Right cardiac atrium (tissue), 5 donors: ENCODE results near the gene BIRC6. TPM values are rescaled to one million over a fixed set of nuclear protein-coding genes. Genes with fewer than 3 reads are reported as not detected.
A peak's percentile ranks its signal among the peaks of the same experiment; 100 is the strongest.
"Not testable (repeated sequence)": the region's sequence is repeated elsewhere in the genome, so short reads cannot be mapped to it uniquely, and the experiment has no call there.

Source experiments
- ATAC-seq, 2 donors: fragments of 200-7000 bp; cut with Tn5 transposase; one replicate each; pipeline versions ENCODE4 v1.8.0 to v1.9.1; 2020; ENCODE audit warnings: moderate library complexity in 2 of 2, mild to moderate bottlenecking in 1 of 2
- DNase-seq, 3 donors: peaks; one replicate each; pipeline ENCODE4 v3.0.0-alpha.2; 2020
- H3K27ac ChIP-seq: one replicate; pipeline ENCODE4 v1.5.1; 2013; ENCODE audit warnings: mild to moderate bottlenecking, low read length, control low read depth, moderate library complexity
- H3K27me3 ChIP-seq: one replicate; pipeline ENCODE4 v1.6.1; 2013; ENCODE audit not compliant: control insufficient read depth, insufficient read depth
- H3K4me1 ChIP-seq: one replicate; pipeline ENCODE4 v1.6.1; 2013; ENCODE audit warnings: low read length; ENCODE audit not compliant: control insufficient read depth, insufficient read depth
- H3K4me3 ChIP-seq: one replicate; pipeline ENCODE4 v1.5.1; 2013; ENCODE audit warnings: low read length, control low read depth
- H3K9me3 ChIP-seq: one replicate; pipeline ENCODE4 v1.6.1; 2013; ENCODE audit warnings: low read length; ENCODE audit not compliant: control insufficient read depth
- WGBS: extraction: QIAGEN DNeasy Blood & Tissue Kit; methylation state at CpG from one replicate; pipeline ENCODE4 v1.1.7; 2013; 5-methylcytosine and 5-hydroxymethylcytosine counted together
- intact Hi-C, 4 donors: fragments of 100-400 bp; cut with DNase I; formaldehyde crosslinking; loops; one replicate each; pipeline versions ENCODE4 v1.11.0 to v1.14.0; 2022 to 2023
- polyA plus RNA-seq: library from polyadenylated mRNA; stranded (reverse); fragments of 200-250 nt; gene quantifications from one replicate; pipeline ENCODE4 v1.2.3, GENCODE V29; 2013
- total RNA-seq, 4 donors: library from RNA; stranded (reverse); fragmentation: NEBNext Ultra II Directional; extraction: Animal tissue kit (Norgen Biotek cat#: 25700); gene quantifications; one replicate each; pipeline ENCODE4 v1.2.1, GENCODE V29; 2021
- donor health status: healthy with polysubstance abuse.
- donor health status: DM: no; HTN: yes; CAD: no.
- donor health status: DM: no; HTN: no; CAD: no.
- donor health status: DM: no; HTN: yes; CAD: no; lungs with severe emphysema.
- donor health status: DM: yes; HTN: yes; CAD: no.

Gene BIRC6
- total and polyA plus RNA-seq, 5 donors, result 13.9 to 60.2 (median 44.6) TPM

- DNase-seq (no peak), ATAC-seq (no peak)
- Histone ChIP-seq H3K4me3 (no peak overlapping the region), H3K27me3 (no peaks in the 10 kb centered on the region), H3K27ac (no peak overlapping the region), H3K9me3 (no peaks in the 10 kb centered on the region), H3K4me1 (no peaks in the 10 kb centered on the region)
- intact Hi-C loops, result no loop called here
- 93% methylated on average over 2 of the region's 2 CpGs for WGBS
These were observed 158.1 kb downstream of the BIRC6 start for GRCh38 chr2:32514946-32515345.

- no peaks in the 10 kb centered on the region for H3K4me1 ChIP-seq
- no peaks in the 10 kb centered on the region for H3K27me3 ChIP-seq
- WGBS, result 64% methylated on average over 1 of the region's 1 CpG
- H3K27ac ChIP-seq, result no peak overlapping the region
- DNase-seq (no peak), ATAC-seq (no peak)
- H3K4me3 ChIP-seq, result no peak overlapping the region
- H3K9me3 ChIP-seq, result no peaks in the 10 kb centered on the region
- intact Hi-C loops, result no loop called here
These were observed 159.7 kb downstream of the BIRC6 start for GRCh38 chr2:32516567-32516966.

GRCh38 chr2:32522770-32523169, 165.9 kb downstream of the BIRC6 start:
- Histone ChIP-seq H3K9me3 (no peaks in the 10 kb centered on the region), H3K27me3 (no peaks in the 10 kb centered on the region), H3K4me3 (no peak overlapping the region), H3K4me1 (no peaks in the 10 kb centered on the region), H3K27ac (no peak overlapping the region)
- WGBS, result 91% methylated on average over 3 of the region's 3 CpGs
- no peak for ATAC-seq
- no peak for DNase-seq
- intact Hi-C loops, result no loop called here

GRCh38 chr2:32523686-32524085, 166.9 kb downstream of the BIRC6 start:
- Histone ChIP-seq H3K9me3 (no peaks in the 10 kb centered on the region), H3K4me1 (no peaks in the 10 kb centered on the region), H3K4me3 (no peak overlapping the region), H3K27me3 (no peaks in the 10 kb centered on the region), H3K27ac (no peak overlapping the region)
- intact Hi-C loops, result no loop called here
- DNase-seq, result no peak
- 81% methylated on average over 6 of the region's 6 CpGs for WGBS
- ATAC-seq, result no peak

- no peaks in the 10 kb centered on the region for H3K9me3 ChIP-seq
- no peak overlapping the region for H3K4me3 ChIP-seq
- ATAC-seq (no peak), DNase-seq (no peak)
- H3K27ac ChIP-seq, result no peak overlapping the region
- H3K27me3 ChIP-seq, result no peaks in the 10 kb centered on the region
- intact Hi-C loops, result no loop called here
- 89% methylated on average over 2 of the region's 2 CpGs for WGBS
- no peaks in the 10 kb centered on the region for H3K4me1 ChIP-seq
These were observed 175.5 kb downstream of the BIRC6 start for GRCh38 chr2:32532341-32532740.

GRCh38 chr2:32532961-32533360, 176.1 kb downstream of the BIRC6 start:
- intact Hi-C loops, result no loop called here
- no peak overlapping the region for H3K27ac ChIP-seq
- 79% methylated on average over 1 of the region's 1 CpG for WGBS
- no peaks in the 10 kb centered on the region for H3K9me3 ChIP-seq
- no peak for ATAC-seq
- no peak for DNase-seq
- no peaks in the 10 kb centered on the region for H3K27me3 ChIP-seq
- no peaks in the 10 kb centered on the region for H3K4me1 ChIP-seq
- H3K4me3 ChIP-seq, result no peak overlapping the region

- 94% methylated on average over 3 of the region's 3 CpGs for WGBS
- Histone ChIP-seq H3K4me1 (no peaks in the 10 kb centered on the region), H3K4me3 (no peak overlapping the region), H3K27ac (no peak overlapping the region), H3K9me3 (no peaks in the 10 kb centered on the region), H3K27me3 (no peaks in the 10 kb centered on the region)
- no peak for DNase-seq
- intact Hi-C loops, result no loop called here
- no peak for ATAC-seq
These were observed 178.0 kb downstream of the BIRC6 start for GRCh38 chr2:32534831-32535230.

GRCh38 chr2:32538735-32539134, 181.9 kb downstream of the BIRC6 start:
- no peak overlapping the region for H3K27ac ChIP-seq
- DNase-seq (no peak), ATAC-seq (no peak)
- WGBS, result 93% methylated on average over 2 of the region's 2 CpGs
- no peaks in the 10 kb centered on the region for H3K4me1 ChIP-seq
- H3K27me3 ChIP-seq, result no peaks in the 10 kb centered on the region
- intact Hi-C loops, result no loop called here
- no peak overlapping the region for H3K4me3 ChIP-seq
- H3K9me3 ChIP-seq, result no peaks in the 10 kb centered on the region

- not testable (repeated sequence) for DNase-seq, H3K9me3 ChIP-seq, H3K4me1 ChIP-seq, H3K27ac ChIP-seq, H3K4me3 ChIP-seq, ATAC-seq, H3K27me3 ChIP-seq
- WGBS, result 92% methylated on average over 3 of the region's 3 CpGs
- intact Hi-C loops, result loop anchor here in 2 of 4 donors (10.0 kb wide), 2 partner anchors 222 to 482 kb away; no protein-coding TSS in a partner anchor
These were observed 195.7 kb downstream of the BIRC6 start for GRCh38 chr2:32552483-32552882.

GRCh38 chr2:32553829-32554432, 197.1 kb downstream of the BIRC6 start:
- WGBS, result 67% methylated on average over 2 of the region's 2 CpGs
- Histone ChIP-seq H3K4me3 (no peak overlapping the region), H3K9me3 (no peaks in the 10 kb centered on the region), H3K27ac (no peak overlapping the region), H3K27me3 (no peaks in the 10 kb centered on the region), H3K4me1 (no peaks in the 10 kb centered on the region)
- ATAC-seq (peak; percentile 74 to 77), DNase-seq (no peak)
- intact Hi-C loops, result loop anchor here in 2 of 4 donors (10.0 kb wide), 2 partner anchors 221 to 481 kb away; no protein-coding TSS in a partner anchor

GRCh38 chr2:32558492-32558891, 201.7 kb downstream of the BIRC6 start:
- ATAC-seq (no peak), DNase-seq (no peak)
- no peaks in the 10 kb centered on the region for H3K9me3 ChIP-seq
- no peak overlapping the region for H3K4me3 ChIP-seq
- H3K4me1 ChIP-seq, result no peaks in the 10 kb centered on the region
- H3K27me3 ChIP-seq, result no peaks in the 10 kb centered on the region
- no peak overlapping the region for H3K27ac ChIP-seq
- intact Hi-C loops, result loop anchor here in 2 of 4 donors (10.0 kb wide), 2 partner anchors 216 to 476 kb away; no protein-coding TSS in a partner anchor
- 76% methylated on average over 2 of the region's 2 CpGs for WGBS

- 59% methylated on average over 3 of the region's 3 CpGs for WGBS
- ATAC-seq, result peak; percentile 60 to 84
- DNase-seq, result no peak
These were observed 202.3 kb downstream of the BIRC6 start for GRCh38 chr2:32559136-32559535.

More at GRCh38 chr2:32559136-32559535, 202.3 kb downstream of the BIRC6 start:
- Histone ChIP-seq H3K4me1 (no peaks in the 10 kb centered on the region), H3K9me3 (no peaks in the 10 kb centered on the region), H3K27ac (no peak overlapping the region), H3K27me3 (no peaks in the 10 kb centered on the region), H3K4me3 (no peak overlapping the region)
- intact Hi-C loops, result loop anchor here in 2 of 4 donors (10.0 kb wide), 2 partner anchors 216 to 476 kb away; no protein-coding TSS in a partner anchor
